RWPE2 (cell line): ENCODE results near the gene SPECC1L.
"Not testable (repeated sequence)": the region's sequence is repeated elsewhere in the genome, so short reads cannot be mapped to it uniquely, and the experiment has no call there.

ENCODE experiments used
- ATAC-seq: fragments of 200-7000 bp; cut with Tn5 transposase; 3 replicates; pipeline ENCODE4 v1.9.1; 2021; ENCODE audit warnings: low read depth
- DNase-seq: peaks from one replicate; pipeline ENCODE4 v3.0.0-alpha.2; 2020; ENCODE audit warnings: low spot score
- H3K27ac ChIP-seq: fragments of 450-650 bp; 2 replicates; pipeline ENCODE4 v1.5.1; 2017; ENCODE audit warnings: mild to moderate bottlenecking; ENCODE audit not compliant: poor library complexity, severe bottlenecking
- H3K27me3 ChIP-seq: fragments of 250-450 bp; sonication (Bioruptor Pico); 2 replicates; pipeline ENCODE4 v1.5.1; 2021; ENCODE audit warnings: mild to moderate bottlenecking, moderate library complexity; ENCODE audit not compliant: insufficient read depth, poor library complexity, severe bottlenecking
- H3K36me3 ChIP-seq: fragments of 250-450 bp; sonication (Bioruptor Pico); 2 replicates; pipeline ENCODE4 v1.5.1; 2020; ENCODE audit warnings: low read depth, mild to moderate bottlenecking, moderate library complexity
- H3K4me1 ChIP-seq: fragments of 250-450 bp; sonication (Bioruptor Pico); 2 replicates; pipeline ENCODE4 v1.5.1; 2021; ENCODE audit warnings: mild to moderate bottlenecking, moderate library complexity; ENCODE audit not compliant: insufficient read depth, poor library complexity, severe bottlenecking
- H3K4me3 ChIP-seq: fragments of 250-450 bp; sonication (Bioruptor Pico); 2 replicates; pipeline ENCODE4 v1.5.1; 2021; ENCODE audit warnings: mild to moderate bottlenecking, moderate library complexity; ENCODE audit not compliant: severe bottlenecking
- H3K9me3 ChIP-seq: fragments of 250-450 bp; sonication (Bioruptor Pico); 2 replicates; pipeline ENCODE4 v1.5.1; 2021; ENCODE audit warnings: mild to moderate bottlenecking, moderate library complexity; ENCODE audit not compliant: severe bottlenecking
- CTCF ChIP-seq: fragments of 450-650 bp; IDR thresholded peaks from one replicate; pipeline ENCODE4 v1.5.1; 2017; ENCODE audit warnings: mild to moderate bottlenecking, moderate library complexity; ENCODE audit not compliant: poor library complexity, severe bottlenecking

Gene SPECC1L

GRCh38 chr22:24244144-24244787 is 26.4 kb upstream of the SPECC1L start:
- ATAC-seq (no peak), DNase-seq (peak; percentile 45)
- peak overlapping the region; percentile 26 for H3K27ac ChIP-seq
- H3K27me3 ChIP-seq: no peaks in the 10 kb centered on the region
- no peaks in the 10 kb centered on the region for H3K9me3 ChIP-seq
- H3K4me1 ChIP-seq: peaks cover 7% of the 10 kb centered on the region
- no peak for TF ChIP-seq CTCF
- H3K36me3 ChIP-seq: no peaks in the 10 kb centered on the region
- no peak overlapping the region for H3K4me3 ChIP-seq

- ATAC-seq, H3K9me3 ChIP-seq, H3K36me3 ChIP-seq, H3K4me1 ChIP-seq, H3K27me3 ChIP-seq, H3K4me3 ChIP-seq: not testable (repeated sequence)
- peak; percentile 9 for DNase-seq
- peak within 1 kb of the TSS; percentile 58 for H3K27ac ChIP-seq
These were observed 25.6 kb upstream of the SPECC1L start, which contains the start of gene GGT5 for GRCh38 chr22:24245030-24245431. Gene GGT5, minus strand, starts transcription at chr22:24245082. Its CDS starts 357 bp downstream, at chr22:24244725.

GRCh38 chr22:24245584-24246561 is 24.8 kb upstream of the SPECC1L start:
- ATAC-seq, H3K4me1 ChIP-seq, H3K9me3 ChIP-seq, H3K4me3 ChIP-seq, H3K36me3 ChIP-seq, H3K27me3 ChIP-seq: not testable (repeated sequence)
- peak; percentile 49 for DNase-seq
- peak overlapping the region; percentile 58 for H3K27ac ChIP-seq

DNA sequence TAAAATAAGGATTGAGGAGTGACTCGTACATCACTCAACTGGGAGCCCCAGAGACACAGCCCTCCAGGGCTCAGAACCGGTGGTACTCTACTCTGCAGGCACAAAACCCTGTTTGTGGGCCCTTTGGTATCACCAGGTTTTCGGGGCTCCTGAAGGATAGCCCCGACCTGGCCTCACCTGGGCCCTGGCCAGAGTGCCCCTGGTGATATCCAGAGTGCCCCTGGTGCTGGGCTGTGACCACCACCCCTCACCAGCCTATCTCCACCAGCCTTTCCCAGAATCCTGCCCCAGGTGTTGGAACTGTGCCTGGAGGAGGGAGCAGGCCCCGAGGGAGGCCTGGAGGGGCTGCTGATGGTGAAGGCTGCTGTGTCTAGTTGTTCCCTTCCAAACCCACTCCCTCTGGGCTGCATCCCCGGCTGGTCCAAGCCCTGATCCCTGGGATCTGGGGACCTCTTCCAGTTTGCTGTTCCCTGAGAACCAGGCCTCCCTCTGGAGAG is 23.6 kb upstream of the SPECC1L start:
- peak overlapping the region; percentile 58 for H3K27ac ChIP-seq
- H3K9me3 ChIP-seq: no peaks in the 10 kb centered on the region
- no peak for TF ChIP-seq CTCF
- peaks cover 7% of the 10 kb centered on the region for H3K4me1 ChIP-seq
- H3K4me3 ChIP-seq: no peak overlapping the region
- no peak for DNase-seq
- H3K36me3 ChIP-seq: no peaks in the 10 kb centered on the region
- no peaks in the 10 kb centered on the region for H3K27me3 ChIP-seq
- peak; percentile 45; the same call in 2 of the 3 replicates for ATAC-seq

DNA sequence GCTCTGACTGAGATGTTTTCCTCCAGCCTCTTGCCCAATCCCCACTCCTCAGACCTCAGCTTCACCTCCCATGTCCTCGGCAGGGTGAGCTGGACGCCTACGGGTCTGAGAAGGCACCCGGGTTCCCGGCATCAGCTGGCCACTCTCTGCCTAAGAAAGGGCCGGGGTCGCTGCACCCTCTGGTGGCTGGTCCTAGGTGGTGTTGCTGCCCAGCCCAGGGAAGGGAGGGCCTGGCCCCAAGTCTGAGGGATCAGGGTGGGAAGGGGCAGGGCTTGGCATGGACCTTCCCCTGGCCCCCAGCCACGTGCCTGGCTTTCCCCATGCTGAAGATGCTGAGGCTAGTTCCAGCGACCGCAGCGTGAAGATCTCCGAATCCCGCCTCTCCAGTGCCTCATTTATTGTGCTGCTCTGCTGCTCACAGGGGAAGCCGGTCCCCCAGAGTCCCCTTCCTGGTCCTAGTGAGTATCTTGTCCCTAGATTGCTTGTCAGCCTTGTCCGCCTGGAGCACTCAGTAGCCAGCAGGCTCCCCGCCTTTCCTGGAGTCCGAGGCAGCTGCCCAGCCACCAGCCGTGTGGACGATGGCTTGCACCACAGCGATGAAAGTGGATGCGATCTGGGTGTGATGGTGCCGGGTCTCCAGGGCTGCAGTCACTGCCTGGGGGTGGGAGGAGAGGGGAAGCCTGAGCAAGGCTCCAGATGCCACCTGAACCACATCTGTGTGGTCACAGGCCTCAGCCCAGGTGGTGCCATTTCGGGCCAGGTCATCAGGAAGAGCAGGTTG is 22.9 kb upstream of the SPECC1L start:
- DNase-seq (peak; percentile 89), ATAC-seq (peak; percentile 99)
- Histone ChIP-seq H3K4me3 (no peak overlapping the region), H3K27ac (peak overlapping the region; percentile 58), H3K27me3 (no peaks in the 10 kb centered on the region), H3K9me3 (no peaks in the 10 kb centered on the region), H3K36me3 (no peaks in the 10 kb centered on the region), H3K4me1 (peaks cover 7% of the 10 kb centered on the region)
- TF ChIP-seq CTCF: peak; percentile 85

DNA sequence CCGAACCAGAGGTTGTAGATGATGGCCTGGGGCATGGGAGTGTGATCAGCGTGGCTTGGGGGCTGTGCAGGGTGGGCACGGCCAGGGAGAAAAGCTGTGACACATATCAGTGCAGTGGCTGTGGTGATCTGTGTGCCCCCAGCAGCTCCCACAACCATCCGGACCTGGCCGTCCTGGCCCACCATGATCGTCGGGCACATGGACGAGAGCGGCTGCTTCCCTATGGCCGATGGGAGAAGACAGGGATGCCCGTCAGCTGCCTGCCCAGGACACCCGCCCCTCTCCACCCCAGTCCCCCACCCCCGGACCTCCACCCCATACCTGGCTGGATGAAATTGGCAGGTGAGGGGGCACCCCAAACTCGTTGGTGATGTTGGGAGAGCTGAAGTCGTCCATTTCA is 22.0 kb upstream of the SPECC1L start:
- peak; percentile 27 for DNase-seq
- H3K9me3 ChIP-seq, H3K27me3 ChIP-seq, H3K27ac ChIP-seq, H3K4me1 ChIP-seq, ATAC-seq, H3K36me3 ChIP-seq, H3K4me3 ChIP-seq: not testable (repeated sequence)

DNA sequence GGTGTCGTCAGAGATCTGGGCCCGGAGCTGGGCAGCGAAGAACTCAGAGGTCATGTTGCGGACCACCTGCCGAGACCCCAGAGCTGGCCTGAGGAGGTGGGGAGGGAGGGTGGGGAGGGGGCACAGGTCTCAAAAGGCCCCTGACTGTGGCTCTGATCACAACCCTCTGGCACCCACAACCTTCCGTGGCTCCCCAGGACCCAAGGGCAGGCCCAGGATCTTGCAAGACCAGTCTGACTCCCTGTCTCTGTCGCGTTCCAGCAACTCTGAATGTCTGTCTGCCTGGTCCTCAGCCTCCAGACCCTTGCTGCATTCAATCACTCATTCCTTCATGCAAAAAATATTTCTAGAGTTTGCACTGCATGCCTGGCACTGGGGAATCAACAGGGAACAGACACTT is 21.2 kb upstream of the SPECC1L start:
- not testable (repeated sequence) for H3K4me3 ChIP-seq, H3K27ac ChIP-seq, H3K9me3 ChIP-seq, DNase-seq, H3K36me3 ChIP-seq, H3K4me1 ChIP-seq, H3K27me3 ChIP-seq, ATAC-seq

- H3K36me3 ChIP-seq, H3K4me1 ChIP-seq, H3K9me3 ChIP-seq, ATAC-seq, H3K27me3 ChIP-seq, H3K27ac ChIP-seq, H3K4me3 ChIP-seq: not testable (repeated sequence)
- DNase-seq: peak; percentile 17
These were observed 19.3 kb upstream of the SPECC1L start for GRCh38 chr22:24251286-24251685.
